SKM-1 (cell line): Measurements from ENCODE around the gene ECEL1.

Experiments used
- DNase-seq: peaks from one replicate; lab custom pipeline; 2025; ENCODE audit not compliant: unreplicated experiment; lab: John Stamatoyannopoulos, UW

The ECEL1 gene

GRCh38 chr2:232522623-232523401, 35.2 kb upstream of the ECEL1 start:
- DNase-seq, result no peak

DNA sequence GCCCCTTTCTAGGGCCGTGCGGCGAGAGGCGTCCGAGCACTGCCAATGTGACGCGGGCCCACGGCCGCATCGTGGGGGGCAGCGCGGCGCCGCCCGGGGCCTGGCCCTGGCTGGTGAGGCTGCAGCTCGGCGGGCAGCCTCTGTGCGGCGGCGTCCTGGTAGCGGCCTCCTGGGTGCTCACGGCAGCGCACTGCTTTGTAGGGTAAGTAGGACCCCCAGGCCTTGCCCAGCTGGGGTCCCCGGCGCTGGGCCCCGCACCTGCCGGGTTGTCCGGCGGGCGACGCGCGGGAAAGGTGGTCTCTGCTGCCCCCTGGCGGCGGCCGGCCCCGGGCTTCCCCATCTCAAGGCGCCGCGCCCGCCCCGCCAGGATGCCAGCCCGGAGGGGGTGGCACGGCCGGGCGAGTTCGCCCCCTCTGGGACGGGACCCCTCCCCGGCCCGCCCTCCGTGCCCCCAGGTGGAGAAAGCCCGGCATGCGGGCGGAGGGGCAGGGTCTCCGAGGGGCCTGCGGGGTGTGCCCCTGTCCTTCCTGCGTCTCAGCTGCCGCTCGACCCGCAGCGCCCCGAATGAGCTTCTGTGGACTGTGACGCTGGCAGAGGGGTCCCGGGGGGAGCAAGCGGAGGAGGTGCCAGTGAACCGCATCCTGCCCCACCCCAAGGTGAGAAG, 34.5 kb upstream of the ECEL1 start:
- no peak for DNase-seq

- no peak for DNase-seq
These were observed 33.5 kb upstream of the ECEL1 start for GRCh38 chr2:232521098-232521497.

GRCh38 chr2:232520489-232520888, 32.9 kb upstream of the ECEL1 start:
- no peak for DNase-seq

DNA sequence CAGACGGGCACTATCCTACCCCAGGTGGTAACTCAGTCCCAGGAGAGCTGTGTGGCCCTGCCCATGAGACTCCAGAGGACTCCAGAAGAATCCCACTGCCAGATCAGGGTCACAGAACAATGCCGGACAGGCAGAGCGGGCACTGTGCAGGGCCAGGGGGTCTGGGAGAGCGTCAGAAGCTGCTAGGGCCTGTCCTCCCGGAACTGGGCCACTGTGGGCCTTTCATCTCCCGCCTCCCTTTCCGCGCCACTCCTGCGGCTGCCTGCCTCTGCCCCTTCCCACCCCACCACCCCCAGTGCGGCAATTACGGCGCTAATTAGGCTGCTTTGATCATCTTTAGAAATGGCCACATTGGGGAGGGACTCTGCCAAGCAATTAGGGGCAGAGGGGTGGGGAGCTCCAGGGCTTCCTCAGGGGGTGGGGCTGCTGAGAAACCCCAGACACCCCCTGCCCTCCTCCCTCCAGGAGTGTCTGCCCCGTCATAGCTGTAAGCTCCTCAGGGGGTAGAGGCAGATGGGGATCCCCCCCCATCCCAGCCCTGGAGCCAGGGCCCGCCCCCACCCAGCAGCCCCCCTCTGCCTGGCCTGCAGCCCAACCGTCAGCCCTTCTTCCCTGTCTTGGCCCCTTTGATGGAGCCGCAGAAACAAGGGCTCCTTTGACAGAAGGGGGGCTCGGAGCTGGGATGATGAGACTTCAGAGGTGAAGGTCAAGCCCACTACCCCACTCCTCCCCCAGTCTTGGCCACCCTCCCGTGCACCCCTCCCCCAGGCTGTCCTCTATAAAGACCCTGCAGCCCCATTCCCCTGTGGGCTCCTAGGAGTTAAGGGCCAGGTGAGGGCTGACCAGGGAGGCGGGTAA, 32.2 kb upstream of the ECEL1 start, which contains the start of gene PRSS56:
Gene PRSS56, plus strand, starts transcription at position 808 of the 858 bp plus-strand sequence. CDS start 211 bp downstream, outside the sequence.
- DNase-seq, result no peak

DNA sequence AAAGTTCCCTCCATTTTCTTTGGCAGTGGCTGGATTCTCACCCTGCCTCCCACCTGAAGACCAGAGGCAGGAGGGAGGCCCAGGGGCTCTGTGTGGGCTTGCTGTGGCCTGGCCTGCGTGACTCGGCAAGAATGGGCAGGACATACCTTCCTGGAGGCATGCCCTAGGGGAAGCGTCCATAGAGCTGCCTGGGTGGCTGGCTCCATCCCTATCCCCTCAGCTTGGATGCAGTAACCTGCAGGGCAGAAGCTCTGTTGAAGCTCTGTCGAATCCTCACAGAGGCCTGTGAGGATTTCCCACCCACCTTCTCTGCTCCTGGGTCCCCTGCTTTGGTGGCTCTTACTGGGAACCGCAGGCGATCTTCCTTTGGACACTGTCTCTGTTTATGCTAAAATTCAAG, 31.2 kb upstream of the ECEL1 start:
- no peak for DNase-seq

GRCh38 chr2:232516551-232516950, 28.9 kb upstream of the ECEL1 start:
- DNase-seq, result no peak

GRCh38 chr2:232515639-232516038, 28.0 kb upstream of the ECEL1 start:
- DNase-seq, result no peak

- no peak for DNase-seq
These were observed 25.7 kb upstream of the ECEL1 start for GRCh38 chr2:232513353-232513752.

DNA sequence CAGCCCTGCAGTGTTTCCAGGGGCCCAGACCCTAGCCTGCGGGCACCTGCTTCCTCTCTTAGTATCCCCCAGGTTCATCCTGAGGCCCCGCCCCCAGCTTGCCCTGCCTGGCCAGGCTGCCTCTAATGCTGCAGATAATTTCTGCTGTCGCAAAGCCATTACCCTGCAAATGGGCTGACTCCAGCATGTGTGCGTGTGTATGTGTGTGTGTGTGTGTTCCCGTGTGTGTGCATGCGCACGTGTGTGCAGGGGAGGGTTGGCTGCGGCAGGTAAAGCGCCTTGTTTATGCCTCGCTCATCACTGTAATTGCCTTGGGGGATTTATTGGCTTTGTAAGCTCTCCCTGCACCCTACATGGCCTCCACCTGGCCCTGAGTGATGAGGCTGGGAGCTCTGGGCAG, 25.0 kb upstream of the ECEL1 start:
- no peak for DNase-seq

DNA sequence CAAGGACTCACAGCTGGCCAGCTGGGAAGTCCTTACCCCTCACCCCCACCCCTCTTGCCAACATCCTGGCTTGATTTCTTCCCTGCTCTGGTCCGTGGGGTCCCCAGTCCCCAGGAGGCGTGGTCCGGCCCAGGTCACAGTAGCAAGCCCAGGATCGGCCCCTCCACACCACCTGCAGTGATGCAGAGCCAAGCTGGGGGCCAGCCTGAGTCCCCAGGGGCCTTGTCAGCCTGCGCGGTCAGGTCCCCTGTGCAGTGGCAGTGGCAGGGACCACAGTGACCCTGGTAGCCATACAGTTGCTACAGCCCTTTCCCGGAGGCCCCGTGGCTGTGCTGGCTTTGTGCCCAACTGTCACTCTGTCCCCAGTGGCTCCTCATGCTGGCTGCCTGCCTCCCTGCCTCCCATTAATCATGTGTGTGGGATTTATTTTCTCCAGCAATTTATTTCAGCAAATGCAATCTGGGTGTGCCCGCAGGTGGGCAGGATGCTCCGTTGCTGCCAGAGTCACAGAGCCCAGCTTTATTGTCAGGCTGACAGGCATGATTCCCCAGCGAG, 23.8 kb upstream of the ECEL1 start:
- DNase-seq, result no peak

DNA sequence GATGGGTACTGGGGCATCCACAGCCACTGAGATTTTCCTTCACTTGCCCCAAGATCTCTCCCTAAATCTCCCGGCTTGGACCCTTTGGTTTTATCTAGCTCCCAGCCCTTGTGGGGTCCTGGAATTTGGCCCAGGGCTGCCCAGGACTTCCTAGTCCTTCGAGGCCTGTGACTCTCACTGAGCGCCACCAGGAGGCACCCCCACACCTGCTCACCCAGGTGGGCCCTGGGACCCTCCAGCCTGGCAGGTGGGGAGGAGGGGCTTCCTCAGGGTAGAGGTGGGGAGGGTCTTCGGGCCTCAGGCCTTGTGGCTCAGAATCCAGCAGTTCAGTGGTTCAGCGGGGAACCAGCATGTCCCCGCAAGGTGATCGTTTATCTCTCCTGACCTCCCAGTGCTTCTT, 20.6 kb upstream of the ECEL1 start:
- no peak for DNase-seq

GRCh38 chr2:232506709-232507108, 19.1 kb upstream of the ECEL1 start:
- no peak for DNase-seq

DNA sequence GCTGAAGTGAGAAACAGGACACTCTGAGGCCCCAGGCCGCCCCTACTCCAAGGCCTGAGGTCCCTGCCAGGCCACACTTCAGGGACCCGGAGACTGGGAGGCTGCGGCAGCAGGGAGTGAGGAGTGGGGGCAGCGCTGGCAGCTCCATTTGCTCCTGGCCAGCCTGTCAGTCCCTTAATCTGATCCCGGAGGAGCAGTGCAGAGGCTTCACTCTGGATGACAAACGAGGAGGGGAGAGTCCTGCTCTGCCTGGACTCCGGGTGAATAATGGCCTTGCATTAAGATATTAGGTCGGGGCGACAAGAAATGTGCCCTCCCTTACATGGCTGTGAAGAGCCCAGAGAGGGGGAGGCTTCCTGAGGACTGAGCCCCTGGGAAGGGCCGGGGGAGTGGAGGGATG, 18.2 kb upstream of the ECEL1 start:
- no peak for DNase-seq

- DNase-seq, result no peak
These were observed 16.8 kb upstream of the ECEL1 start for GRCh38 chr2:232504438-232504837.

GRCh38 chr2:232503809-232504323, 16.2 kb upstream of the ECEL1 start:
- no peak for DNase-seq

- DNase-seq, result no peak
These were observed 15.5 kb upstream of the ECEL1 start for GRCh38 chr2:232502911-232503808.

DNA sequence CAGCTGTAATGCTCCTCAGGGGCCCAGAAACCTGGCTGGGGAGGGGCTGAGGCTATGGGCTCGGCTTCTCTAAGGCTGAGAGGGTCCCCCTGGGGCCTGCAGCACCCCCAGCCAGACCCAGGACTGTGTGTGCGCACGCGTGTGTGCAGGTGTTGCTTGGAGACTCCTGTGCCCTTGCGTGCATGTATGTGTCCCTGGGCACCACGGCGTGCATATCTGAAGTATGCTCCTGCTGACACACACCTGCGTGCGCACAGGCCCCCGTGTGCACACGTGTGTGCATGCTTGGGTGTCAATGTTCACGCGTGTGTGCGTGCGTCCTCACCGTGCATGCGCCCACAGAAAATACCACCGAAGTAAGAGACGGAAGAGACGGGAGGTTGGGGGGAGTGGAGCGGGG, 14.9 kb upstream of the ECEL1 start:
- DNase-seq, result no peak

DNA sequence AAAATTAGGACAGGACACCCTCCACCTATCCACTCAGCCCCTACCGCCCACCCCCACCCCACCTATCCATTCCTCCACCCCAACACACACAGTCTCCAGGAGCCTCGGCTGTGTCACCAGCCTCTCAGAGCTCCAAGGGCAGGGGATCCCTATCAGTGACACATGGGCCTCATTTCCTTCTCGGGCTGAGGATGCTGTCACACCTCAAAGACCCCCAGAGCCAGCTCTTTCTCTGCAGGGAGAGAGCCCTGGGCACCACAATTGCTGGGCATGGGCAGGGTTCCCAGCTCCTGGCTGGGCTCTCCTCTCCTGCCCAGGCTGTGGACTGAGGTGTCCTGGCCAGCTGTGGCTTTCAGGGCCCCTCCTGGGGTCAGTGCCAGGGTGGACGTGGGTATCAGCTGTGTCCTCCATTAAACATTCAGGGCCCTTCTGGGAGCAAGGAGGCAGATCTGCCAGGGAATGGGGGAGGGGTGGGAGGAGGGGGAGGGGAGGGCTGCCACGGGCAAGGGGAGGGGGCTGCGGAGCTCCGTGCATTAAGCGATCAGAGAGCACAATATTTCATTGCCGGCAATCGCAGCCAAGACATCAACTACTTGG, 14.3 kb upstream of the ECEL1 start:
- DNase-seq, result no peak

DNA sequence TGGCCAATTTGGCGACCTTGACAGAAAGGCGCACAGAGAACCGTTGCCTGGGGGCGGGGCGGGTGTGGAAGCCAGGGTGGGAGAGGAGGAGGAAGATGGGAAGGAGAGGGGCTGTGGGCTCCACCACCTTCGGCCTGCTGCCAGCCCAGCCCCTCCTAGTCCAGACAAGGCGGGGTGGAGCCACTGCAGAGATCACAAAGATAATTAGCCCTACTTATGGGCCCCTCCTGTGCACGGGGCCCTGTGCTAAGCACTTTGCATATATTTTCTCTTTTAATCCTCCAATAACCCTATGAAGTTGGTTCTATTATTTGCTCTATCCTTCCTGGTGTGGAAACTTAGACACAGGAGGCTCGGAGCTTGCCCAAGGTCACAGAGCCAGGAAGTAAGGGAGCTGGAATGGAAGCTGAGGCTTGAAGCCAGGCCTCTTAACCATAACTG, 13.7 kb upstream of the ECEL1 start:
- no peak for DNase-seq
